Measurements from ENCODE around the gene PSME3.

GRCh38 chr17:42882166-42882565 lies 49.0 kb downstream of the PSME3 start:
- TF ChIP-seq CTCF (IDR thresholded peaks at IDR 0.05; ENCODE audit: borderline replicate concordance, extremely low read depth, low read length, poor library complexity, severe bottlenecking) (no peak), EZH2 (IDR thresholded peaks at IDR 0.05; ENCODE audit: borderline replicate concordance, low read depth, low read length, severe bottlenecking) (no peak)

Data from DND-41 (cell line).